Fibroblast of lung (primary cell): ENCODE data around the gene MRM3.

Experiments
- EZH2 ChIP-seq: IDR thresholded peaks from 2 replicates; pipeline ENCODE4 v1.5.1; 2012; ENCODE audit warnings: low read length, control low read depth, mild to moderate bottlenecking; ENCODE audit errors: missing control alignments
- TF ChIP-seq, protein P1 (sequence below), 2 donors: IDR thresholded peaks in 1 of 2; conservative IDR thresholded peaks in 1 of 2; 1 replicate in 1 of 2; 2 replicates in 1 of 2; pipeline ENCODE4 v1.5.1; 2011 to 2012; ENCODE audit warnings: low read length in 2 of 2, control low read depth in 1 of 2, inconsistent platforms in 1 of 2, low read depth in 1 of 2, mild to moderate bottlenecking in 1 of 2

GRCh38 chr17:794876-795275 is 12.7 kb downstream of the MRM3 start:
- no peak for TF ChIP-seq EZH2
- TF ChIP-seq, protein P1, sequence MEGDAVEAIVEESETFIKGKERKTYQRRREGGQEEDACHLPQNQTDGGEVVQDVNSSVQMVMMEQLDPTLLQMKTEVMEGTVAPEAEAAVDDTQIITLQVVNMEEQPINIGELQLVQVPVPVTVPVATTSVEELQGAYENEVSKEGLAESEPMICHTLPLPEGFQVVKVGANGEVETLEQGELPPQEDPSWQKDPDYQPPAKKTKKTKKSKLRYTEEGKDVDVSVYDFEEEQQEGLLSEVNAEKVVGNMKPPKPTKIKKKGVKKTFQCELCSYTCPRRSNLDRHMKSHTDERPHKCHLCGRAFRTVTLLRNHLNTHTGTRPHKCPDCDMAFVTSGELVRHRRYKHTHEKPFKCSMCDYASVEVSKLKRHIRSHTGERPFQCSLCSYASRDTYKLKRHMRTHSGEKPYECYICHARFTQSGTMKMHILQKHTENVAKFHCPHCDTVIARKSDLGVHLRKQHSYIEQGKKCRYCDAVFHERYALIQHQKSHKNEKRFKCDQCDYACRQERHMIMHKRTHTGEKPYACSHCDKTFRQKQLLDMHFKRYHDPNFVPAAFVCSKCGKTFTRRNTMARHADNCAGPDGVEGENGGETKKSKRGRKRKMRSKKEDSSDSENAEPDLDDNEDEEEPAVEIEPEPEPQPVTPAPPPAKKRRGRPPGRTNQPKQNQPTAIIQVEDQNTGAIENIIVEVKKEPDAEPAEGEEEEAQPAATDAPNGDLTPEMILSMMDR (conservative IDR thresholded peaks at IDR 0.05 in 1 of 2, IDR thresholded peaks at IDR 0.05 in 1 of 2; ENCODE audit: low read depth in 1 of 2, low read length in 2 of 2), result peak; percentile 70 to 71
